Measurements from ENCODE around the gene B3GNT7. TPM values are rescaled to one million over a fixed set of nuclear protein-coding genes. Genes with fewer than 3 reads are reported as not detected.
A peak's percentile ranks its signal among the peaks of the same experiment; 100 is the strongest.

The B3GNT7 gene
- total RNA-seq, 1 donor: 0.43 TPM

DNA sequence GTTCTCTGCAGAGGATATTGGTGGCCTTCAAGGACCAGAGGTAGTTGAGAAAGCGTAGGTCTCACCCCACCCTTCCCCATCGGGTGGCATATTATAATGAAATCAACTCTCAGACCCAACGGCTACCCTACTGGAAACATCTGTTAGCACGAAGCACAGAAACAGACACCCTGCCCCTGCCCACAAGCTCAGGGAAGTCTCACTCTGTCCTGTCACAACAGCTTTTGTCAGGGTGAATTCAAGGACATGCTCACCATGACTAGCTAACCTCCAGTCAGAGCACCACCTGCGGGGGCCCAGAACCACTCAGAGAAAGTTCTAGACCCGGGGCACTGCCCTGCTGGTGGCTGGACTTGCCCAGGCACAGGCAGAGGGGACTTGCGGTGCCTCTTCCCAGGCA is 3.5 kb upstream of the B3GNT7 start:
- TF ChIP-seq CTCF (IDR thresholded peaks at IDR 0.05; ENCODE audit: insufficient read depth, low read depth, low read length): no peak
- no peak overlapping the region for H3K4me3 ChIP-seq (ENCODE audit: low read depth, low read length)
- no peak for DNase-seq (ENCODE audit: low read depth)

GRCh38 chr2:231392431-231393148 is 2.9 kb upstream of the B3GNT7 start:
- no peak overlapping the region for H3K4me3 ChIP-seq (ENCODE audit: low read depth, low read length)
- no peak for TF ChIP-seq CTCF (IDR thresholded peaks at IDR 0.05; ENCODE audit: insufficient read depth, low read depth, low read length)
- no peak for DNase-seq (ENCODE audit: low read depth)

DNA sequence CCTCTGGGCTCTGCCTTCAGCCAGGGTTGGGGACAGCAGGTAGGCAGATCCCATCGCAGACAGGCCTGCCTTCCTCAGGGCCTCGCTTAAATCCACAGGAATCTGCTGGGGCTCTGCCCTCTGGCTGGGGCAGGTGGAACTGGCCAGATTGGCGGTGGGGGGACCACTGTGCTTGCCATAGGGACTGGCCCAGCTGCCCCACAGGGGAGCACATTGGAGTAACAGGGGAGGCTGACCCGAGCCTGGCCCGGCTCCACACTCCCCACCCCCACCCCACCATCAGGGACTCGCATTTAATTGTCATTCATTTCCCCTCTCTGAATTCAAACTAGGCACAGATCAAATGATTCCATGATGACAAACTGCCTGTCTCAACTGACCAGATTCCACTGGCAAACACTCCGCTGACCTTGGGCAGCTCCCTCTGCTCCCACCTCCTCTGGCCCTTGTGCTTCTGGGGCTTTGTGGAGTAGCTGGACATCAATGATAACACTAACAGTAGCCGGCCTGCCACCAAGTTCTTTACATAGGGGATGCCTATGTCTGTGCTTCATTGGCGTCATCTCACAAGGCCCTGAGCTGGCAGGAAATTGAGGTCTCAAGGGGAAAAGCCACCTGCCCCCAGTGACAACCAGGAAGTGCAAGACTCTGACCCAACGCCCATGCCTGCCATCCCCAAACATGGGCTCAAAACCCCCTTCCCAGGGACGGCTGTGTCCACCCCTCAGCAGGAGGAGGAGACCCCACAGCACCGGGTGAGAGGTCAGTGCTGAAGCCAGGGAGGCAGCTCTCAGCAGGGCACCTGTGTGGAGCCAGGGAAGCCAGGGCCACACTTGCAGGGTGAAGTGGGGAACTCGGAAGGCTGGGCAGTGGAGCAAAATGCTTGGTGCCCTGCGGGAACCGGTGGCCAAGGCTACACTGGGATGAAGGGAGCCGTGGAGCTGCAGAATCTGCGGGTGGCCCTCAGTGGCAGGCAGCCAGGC is 2.1 kb upstream of the B3GNT7 start:
- H3K4me3 ChIP-seq (ENCODE audit: low read depth, low read length): no peak overlapping the region
- peak; percentile 22 for TF ChIP-seq CTCF (IDR thresholded peaks at IDR 0.05; ENCODE audit: insufficient read depth, low read depth, low read length)
- no peak for DNase-seq (ENCODE audit: low read depth)

GRCh38 chr2:231394211-231395141 is 1.0 kb upstream of the B3GNT7 start:
- no peak for DNase-seq (ENCODE audit: low read depth)
- no peak overlapping the region for H3K4me3 ChIP-seq (ENCODE audit: low read depth, low read length)
- TF ChIP-seq CTCF (IDR thresholded peaks at IDR 0.05; ENCODE audit: insufficient read depth, low read depth, low read length): no peak

DNA sequence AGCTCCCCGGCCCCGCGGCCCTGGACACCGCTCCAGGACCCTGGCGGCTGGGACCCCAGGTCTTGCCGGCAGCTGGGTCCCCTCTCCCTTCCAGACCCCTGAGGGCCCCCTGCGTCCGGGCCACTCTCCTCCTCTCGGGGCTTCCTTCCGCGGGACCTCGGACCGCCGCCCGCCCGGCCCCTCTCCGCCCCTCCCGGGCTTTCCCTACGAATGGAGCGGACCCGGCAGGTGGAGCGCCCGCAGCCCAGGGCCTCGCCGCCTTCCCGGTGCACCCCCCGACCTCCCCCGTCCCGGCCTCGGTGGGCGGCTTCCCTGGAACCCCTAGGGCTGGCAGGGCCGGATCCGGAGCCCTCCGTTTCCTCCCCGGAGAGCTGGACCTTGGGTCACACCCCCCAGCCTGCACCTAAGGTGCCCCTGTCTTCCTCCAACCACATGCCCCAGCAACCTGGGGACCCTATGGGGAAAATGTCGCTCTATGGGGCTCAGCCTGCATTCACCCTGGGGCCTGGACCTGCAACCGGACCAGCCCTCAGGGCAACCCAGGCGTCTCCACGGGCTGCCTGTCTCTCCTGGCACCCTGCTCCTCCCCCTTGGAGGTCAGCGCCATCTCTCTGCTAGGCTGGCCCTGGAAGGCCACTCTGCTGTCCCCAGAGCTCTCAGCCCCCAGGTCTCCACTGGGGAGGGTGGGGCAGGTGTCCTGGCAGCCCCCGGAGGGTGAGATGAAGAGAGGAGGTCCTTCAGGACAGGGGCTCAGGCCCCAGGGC is 730 bp downstream of the B3GNT7 start:
- peak overlapping the region; percentile 29 for H3K4me3 ChIP-seq (ENCODE audit: low read depth, low read length)
- DNase-seq (ENCODE audit: low read depth): no peak
- TF ChIP-seq CTCF (IDR thresholded peaks at IDR 0.05; ENCODE audit: insufficient read depth, low read depth, low read length): no peak

Data from fibroblast of villous mesenchyme (primary cell).